CD1c-positive myeloid dendritic cell (primary cell): ENCODE results near the gene TUT4.

Source experiments
- DNase-seq: peaks from one replicate; pipeline ENCODE4 v3.0.0-alpha.2; 2016; ENCODE audit errors: extremely low spot score

The TUT4 gene

DNA sequence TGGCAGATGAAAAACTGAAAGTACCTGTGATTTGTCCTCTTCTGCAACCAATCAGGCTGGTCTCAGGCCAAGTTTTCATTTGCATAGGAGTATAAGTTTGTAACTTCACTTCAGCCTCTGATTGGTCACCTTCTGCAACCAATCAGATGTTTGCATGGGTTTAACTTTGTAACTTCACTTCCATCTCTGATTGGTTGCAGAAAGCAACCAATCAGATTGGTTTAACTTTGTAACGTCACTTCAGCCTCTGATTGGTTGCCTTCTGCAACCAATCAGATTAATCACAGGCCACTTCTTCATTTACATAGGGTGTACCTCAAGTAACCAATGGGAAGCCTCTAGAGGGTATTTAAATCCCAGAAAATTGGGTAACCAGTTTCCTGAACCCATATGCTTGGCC, 18.9 kb upstream of the TUT4 start:
- peak; percentile 30 for DNase-seq

DNA sequence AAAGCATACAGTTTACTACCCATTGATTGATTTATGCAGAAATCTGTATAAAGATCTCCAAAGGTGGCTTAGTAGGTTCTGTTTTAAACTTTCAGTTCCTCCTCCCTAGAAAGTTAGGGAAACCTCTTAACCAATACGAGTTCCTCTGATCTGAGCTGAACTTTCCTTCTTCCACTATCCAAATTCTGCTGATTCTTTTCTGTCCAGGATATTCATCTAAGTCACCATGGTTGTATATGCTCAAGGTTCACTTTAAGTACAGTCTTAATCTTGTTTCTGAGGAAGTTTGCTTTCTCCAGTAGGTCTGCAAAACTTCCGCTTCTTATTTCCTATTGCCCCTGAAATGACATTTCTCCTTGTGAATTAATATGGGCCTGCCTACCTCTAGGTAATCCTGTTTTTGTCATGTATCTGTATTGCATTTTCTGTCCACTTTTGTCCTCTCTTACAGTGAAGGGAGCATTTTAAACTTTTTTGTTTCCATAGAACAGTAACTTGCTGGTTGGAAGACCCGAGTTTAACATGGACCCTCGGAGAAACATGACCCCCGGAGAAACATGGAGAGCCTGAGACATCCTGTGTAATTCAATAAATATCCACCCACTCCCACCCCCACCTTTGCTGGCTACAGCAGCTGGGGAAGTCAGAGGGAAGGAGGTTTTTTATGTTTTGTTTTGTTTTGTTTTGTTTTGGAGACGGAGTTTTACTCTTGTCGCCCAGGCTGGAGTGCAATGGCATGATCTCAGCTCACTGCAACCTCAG, 16.7 kb upstream of the TUT4 start:
- DNase-seq = peak; percentile 76

- DNase-seq = no peak
Observed at GRCh38 chr1:52567943-52568342, 15.1 kb upstream of the TUT4 start.

DNA sequence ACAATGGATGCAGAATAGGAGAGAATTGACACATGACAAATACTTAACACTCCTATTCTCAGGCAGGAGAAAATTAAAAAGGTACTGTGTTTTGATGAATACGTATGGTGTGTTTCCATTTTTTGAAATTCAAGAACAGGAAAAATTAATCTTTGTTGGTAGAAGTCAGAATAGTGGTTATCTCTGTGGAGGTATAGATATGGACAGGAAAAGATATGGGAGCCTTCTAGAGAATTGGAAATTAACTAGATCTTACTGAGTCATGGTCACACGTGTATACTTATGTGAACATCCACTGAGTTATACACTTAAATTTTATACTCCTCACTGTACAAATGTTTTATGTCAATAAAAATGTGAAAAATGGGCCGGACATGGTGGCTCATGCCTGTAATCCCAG, 9.9 kb upstream of the TUT4 start:
- no peak for DNase-seq

DNA sequence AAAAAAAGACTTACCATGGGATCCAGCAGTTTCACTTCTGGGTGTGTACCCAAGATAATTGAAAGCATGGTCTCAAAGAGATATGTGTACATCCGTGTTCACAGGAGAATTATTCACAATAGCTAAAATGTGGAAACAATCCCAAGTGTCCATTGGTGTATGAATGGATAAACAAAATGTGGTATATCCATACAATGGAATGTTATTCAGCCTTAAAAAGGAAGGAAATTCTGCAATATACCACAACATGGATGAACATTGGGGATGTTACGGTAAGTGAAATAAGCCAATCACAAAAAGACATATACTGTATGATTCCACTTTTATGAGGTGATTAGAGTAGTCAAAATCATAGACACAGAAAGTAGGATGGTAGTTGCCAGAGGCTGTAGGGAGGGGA, 7.0 kb upstream of the TUT4 start:
- DNase-seq = peak; percentile 19

DNA sequence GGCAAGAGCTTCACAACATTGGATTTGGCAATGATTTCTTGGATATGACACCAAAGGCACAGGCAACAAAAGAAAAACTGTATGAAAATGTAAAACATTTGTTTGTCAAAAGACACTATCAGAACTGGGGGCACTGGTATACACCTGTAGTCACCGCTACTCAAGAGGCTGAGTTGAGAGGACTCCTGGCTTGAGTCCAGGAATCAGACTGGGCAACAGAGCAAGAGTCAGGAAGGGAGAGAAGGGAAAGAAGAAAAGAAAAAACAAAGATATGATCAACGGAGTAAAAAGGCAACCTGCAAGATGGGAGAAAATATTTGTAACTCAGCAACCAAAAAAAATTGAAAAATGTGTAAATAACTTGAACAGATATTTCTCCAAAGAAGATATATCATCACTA, 6.0 kb upstream of the TUT4 start:
- no peak for DNase-seq

GRCh38 chr1:52556641-52557360, 3.9 kb upstream of the TUT4 start:
- no peak for DNase-seq

GRCh38 chr1:52554756-52555155, 1.9 kb upstream of the TUT4 start:
- DNase-seq = no peak

DNA sequence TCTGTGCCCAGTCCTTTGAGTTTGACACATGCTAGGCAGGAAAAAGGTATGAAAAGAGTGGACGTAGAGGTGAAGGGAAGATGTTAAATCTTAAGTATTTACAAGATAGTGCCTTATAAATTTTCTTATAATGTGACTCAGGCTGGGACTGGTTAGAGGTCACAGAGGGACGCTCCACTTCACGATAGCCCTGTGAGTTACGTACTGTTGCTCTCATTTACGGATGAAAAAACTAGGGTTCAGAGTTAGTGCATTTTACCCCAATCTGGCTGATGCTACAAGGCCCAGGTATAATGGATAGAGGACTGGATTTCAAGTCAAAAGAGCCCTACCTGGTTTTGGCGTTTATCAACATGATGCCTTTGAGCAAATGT, 1.4 kb upstream of the TUT4 start:
- no peak for DNase-seq

GRCh38 chr1:52553362-52554266, 722 bp upstream of the TUT4 start:
- DNase-seq = peak; percentile 90

DNA sequence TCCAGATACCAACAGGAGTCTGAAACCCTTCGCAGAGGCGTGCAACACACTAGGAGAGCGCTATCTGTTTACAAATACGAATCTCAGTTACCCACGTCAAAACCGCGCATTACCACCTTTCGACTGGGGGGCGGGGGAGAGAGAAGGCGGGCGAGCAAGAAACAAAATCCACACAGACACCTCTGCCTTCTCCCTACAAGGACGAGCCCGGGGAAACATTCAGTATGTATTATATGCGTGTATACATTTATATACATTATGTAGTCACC, 722 bp downstream of the TUT4 start:
- peak; percentile 52 for DNase-seq

- DNase-seq = no peak
Observed at GRCh38 chr1:52551507-52552235, 1.2 kb downstream of the TUT4 start.

GRCh38 chr1:52550447-52550846, 2.4 kb downstream of the TUT4 start:
- no peak for DNase-seq

DNA sequence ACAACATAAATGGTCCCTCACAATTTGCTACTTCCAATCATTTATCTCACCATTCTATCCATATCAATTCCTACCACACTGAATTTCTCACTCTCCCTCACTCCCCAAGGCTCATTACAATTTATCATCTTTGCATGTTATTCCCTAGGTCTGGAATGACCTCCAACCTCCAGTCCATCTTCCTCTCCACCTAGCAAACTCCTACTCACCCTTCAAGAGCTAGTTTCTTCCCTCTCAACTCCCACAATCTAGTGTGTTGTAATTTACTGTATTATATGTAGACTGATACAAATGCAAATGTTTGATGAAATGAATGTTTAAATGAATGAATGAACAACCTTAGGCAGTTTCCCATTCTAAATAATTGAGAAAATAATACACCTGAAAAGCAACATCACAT, 3.6 kb downstream of the TUT4 start:
- no peak for DNase-seq

DNA sequence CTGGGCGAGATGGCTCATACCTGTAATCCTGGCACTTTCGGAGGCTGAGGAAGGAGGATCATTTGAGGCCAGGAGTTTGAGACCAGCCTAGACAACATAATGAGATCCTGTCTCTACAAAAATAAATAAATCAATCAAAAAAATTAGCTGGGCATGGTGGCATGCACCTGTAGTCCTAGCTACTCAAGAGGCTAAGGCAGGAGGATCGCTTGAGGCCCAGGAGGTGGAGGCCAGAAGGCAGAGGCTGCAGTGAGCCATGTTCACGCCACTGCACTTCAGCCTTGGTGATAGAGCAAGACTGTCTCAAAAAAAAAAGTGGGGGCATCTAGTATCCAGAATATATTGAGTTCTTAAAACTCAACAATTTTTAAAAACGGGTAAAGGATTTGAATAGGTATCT, 6.0 kb downstream of the TUT4 start:
- DNase-seq = no peak

GRCh38 chr1:52544665-52545525, 8.0 kb downstream of the TUT4 start:
- DNase-seq = no peak

DNA sequence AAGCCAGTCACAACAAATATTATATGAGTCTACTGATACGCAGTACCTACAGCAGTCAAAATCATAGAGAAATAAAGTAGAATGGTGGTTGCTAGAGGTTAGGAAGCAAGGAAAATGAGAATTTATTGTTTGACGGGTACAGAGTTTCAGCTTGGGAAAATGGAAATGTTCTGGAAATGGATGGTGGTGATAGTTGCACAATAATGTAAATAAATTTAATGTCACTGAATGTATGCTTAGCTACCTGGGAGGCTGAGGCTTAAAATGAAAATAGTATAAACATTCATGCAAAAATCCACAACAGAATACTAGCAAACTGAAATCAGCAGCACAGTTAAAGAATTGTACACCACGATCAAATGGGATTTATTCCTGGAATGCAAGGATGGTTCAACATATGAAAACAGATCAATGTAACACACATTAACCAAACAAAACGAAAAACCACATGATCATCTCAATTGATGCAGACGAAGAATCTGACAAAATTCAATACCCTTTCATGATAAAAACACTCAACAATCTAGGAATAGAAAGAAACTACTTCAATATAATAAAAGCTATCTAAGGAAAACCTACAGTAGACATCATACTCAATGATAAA, 10.7 kb downstream of the TUT4 start:
- DNase-seq = no peak

GRCh38 chr1:52534928-52535764, 17.7 kb downstream of the TUT4 start:
- DNase-seq = no peak

DNA sequence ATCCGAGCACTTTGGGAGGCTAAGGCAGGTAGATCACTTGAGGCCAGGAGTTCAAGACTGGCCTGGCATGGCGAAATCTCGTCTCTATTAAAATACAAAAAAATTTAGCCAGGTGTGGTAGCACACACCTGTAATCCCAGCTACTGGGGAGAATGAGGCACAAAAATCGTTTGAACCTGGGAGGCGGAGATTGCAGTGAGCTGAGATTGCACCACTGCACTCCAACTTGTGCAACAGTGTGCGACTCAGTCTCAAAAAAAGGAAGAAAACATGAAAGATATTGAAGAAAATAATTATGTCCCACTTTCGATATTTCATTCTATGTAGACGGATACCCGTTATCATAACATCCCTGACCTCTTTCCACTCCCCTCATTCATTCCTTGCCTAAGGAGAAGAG, 19.2 kb downstream of the TUT4 start:
- DNase-seq = peak; percentile 17
